Bronchial epithelial cell (primary cell): ENCODE measurements around the gene CTAG1B. TPM values are rescaled to one million over a fixed set of nuclear protein-coding genes. Genes with fewer than 3 reads are reported as not detected.
"Not testable (repeated sequence)": the region's sequence is repeated elsewhere in the genome, so short reads cannot be mapped to it uniquely, and the experiment has no call there.

Experiments
- DNase-seq: peaks from one replicate; pipeline ENCODE4 v3.0.0-alpha.2; 2010; ENCODE audit warnings: low read depth
- FAIRE-seq: peaks from 2 replicates; lab custom pipeline; 2011; peaks lifted over from hg19 to GRCh38; lab: Jason Lieb, UNC
- H3K27me3 ChIP-seq: 2 replicates; pipeline ENCODE4 v1.5.1; 2011; ENCODE audit warnings: low read length; ENCODE audit not compliant: control insufficient read depth, insufficient read depth
- H3K36me3 ChIP-seq: 2 replicates; pipeline ENCODE4 v1.5.1; 2011; ENCODE audit warnings: low read length; ENCODE audit not compliant: control insufficient read depth, insufficient read depth
- H3K4me3 ChIP-seq: 2 replicates; pipeline ENCODE4 v1.5.1; 2011; ENCODE audit warnings: mild to moderate bottlenecking, low read depth, low read length, control low read depth
- total RNA-seq: library from RNA; depleted of rRNA; stranded (reverse); fragments of >200 nt; gene quantifications from 2 replicates; pipeline ENCODE4 v1.2.1, GENCODE V29; 2014
- TF ChIP-seq, protein P1 (sequence below): IDR thresholded peaks from 2 replicates; pipeline ENCODE4 v1.5.1; 2011; ENCODE audit warnings: mild to moderate bottlenecking, moderate library complexity, low read length, control low read depth, inconsistent platforms; ENCODE audit not compliant: insufficient read depth, severe bottlenecking

Gene CTAG1B
- total RNA-seq, 1 donor from 2014 or later, result not detected

DNA sequence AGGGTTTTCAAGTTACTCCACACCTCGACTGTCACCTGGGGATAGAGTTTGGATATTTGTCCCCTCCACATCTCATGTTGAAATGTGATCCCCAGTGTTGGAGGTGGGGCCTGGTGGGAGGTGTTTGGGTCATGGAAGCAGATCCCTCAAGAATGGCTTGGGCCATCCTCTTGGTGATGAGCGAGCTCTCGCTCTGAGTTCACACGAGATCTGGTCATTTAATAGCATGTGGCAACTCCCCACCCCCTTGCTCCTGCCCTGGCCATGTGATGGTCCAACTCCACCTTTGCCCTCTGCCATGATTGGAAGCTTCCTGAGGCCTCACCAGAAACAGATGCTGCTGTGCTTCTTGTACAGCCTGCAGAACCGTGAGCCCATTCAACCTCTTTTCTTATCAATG, 25.9 kb downstream of the CTAG1B start:
- DNase-seq (no peak), FAIRE-seq (no peak)
- Histone ChIP-seq H3K27me3 (no peaks in the 10 kb centered on the region), H3K36me3 (no peaks in the 10 kb centered on the region), H3K4me3 (no peak overlapping the region)
- TF ChIP-seq, protein P1, sequence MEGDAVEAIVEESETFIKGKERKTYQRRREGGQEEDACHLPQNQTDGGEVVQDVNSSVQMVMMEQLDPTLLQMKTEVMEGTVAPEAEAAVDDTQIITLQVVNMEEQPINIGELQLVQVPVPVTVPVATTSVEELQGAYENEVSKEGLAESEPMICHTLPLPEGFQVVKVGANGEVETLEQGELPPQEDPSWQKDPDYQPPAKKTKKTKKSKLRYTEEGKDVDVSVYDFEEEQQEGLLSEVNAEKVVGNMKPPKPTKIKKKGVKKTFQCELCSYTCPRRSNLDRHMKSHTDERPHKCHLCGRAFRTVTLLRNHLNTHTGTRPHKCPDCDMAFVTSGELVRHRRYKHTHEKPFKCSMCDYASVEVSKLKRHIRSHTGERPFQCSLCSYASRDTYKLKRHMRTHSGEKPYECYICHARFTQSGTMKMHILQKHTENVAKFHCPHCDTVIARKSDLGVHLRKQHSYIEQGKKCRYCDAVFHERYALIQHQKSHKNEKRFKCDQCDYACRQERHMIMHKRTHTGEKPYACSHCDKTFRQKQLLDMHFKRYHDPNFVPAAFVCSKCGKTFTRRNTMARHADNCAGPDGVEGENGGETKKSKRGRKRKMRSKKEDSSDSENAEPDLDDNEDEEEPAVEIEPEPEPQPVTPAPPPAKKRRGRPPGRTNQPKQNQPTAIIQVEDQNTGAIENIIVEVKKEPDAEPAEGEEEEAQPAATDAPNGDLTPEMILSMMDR, result no peak

DNA sequence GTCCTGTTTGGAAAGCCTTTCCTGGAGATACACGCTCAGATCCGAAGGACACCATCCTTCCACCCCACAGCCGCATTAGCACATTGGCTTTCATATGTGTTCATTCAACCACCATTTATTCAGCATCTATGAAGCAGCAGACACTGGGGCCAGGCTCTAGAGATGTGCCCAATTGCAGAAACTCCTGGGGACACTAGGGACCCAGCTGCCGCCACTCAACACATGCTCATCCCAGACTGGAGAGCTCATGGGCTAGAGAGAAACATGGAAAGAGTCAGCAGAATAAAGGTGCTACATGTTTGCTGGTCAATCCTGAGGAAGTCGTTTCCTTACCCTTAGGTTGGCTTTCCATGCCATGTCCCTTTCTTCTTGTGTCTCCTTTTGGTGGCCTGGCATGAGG, 26.6 kb downstream of the CTAG1B start:
- TF ChIP-seq, protein P1, result no peak
- Histone ChIP-seq H3K27me3 (no peaks in the 10 kb centered on the region), H3K4me3 (no peak overlapping the region), H3K36me3 (no peaks in the 10 kb centered on the region)
- FAIRE-seq (no peak), DNase-seq (no peak)

DNA sequence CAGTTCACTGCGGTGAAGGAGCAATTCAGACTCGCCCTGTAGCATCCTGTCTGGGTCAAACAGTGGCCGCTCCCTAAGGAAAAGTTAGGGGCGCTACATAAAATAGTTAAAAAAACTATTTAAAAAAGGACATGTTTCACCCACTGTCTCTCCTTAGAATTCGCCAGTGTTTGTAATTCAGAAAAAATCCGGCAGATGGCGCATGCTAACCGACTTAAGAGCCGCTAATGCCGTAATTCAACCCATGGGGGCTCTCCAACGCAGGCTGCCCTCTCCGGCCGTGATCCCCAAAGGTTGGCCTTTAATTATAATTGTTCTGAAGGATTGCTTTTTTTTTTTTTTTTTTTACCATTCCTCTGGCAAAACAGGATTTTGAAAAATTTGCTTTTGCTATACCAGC, 28.7 kb downstream of the CTAG1B start:
- not testable (repeated sequence) for H3K36me3 ChIP-seq, FAIRE-seq, DNase-seq, H3K4me3 ChIP-seq, H3K27me3 ChIP-seq

DNA sequence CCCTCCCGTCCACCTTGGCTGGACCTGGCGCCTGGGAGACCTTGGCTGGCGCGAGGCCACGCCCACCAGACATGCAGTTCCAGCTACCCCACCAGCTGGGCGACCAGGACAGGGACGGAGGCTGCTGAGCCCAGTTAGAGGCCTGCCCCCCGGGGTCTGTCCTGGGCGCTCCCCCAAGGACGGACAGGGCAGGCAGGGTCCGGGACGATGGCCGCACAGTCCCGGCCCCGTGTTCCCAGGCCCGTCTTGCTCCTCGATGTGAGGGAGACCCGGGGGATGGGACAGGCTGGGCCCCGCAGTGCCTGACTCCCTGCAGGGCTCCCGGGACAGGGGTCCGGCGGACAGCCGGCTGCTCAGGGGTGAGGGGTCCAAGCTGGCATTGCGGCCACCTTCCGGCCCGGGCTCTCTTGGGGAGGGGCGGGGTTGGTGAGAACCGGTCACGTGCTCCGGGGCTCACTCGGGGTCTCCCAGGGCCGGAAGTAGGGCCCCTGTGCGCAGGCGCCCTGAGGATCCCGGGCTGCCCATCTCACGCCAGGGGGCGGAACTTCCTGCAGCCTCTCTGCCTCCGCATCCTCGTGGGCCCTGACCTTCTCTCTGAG, 34.4 kb downstream of the CTAG1B start, which contains the start of gene CTAG1A:
TSS of gene CTAG1A (plus strand) at position 549 of the 599 bp plus-strand sequence. CDS start 74 bp downstream, outside the sequence.
- H3K27me3 ChIP-seq, H3K36me3 ChIP-seq, FAIRE-seq, H3K4me3 ChIP-seq, DNase-seq: not testable (repeated sequence)

DNA sequence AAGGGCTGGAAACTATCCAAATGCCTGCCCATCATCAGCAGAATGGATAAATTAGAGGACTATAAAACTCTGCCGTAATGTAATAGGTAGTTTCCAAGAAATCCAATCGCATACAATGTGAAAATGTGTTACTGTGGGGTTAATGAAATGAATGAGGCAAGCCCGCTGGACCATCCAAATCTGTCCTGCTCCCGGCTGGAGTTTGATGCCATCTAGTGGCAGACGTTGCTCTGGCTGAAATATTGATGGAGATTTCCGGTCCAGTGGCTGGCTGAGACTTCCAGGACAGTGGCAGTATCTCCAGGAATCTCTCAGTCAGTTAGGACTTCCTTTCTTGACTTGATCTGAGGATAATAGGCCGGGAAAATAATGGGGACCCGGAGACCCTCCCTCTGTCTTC, 36.1 kb downstream of the CTAG1B start:
- not testable (repeated sequence) for FAIRE-seq, H3K36me3 ChIP-seq, DNase-seq, H3K27me3 ChIP-seq, H3K4me3 ChIP-seq

DNA sequence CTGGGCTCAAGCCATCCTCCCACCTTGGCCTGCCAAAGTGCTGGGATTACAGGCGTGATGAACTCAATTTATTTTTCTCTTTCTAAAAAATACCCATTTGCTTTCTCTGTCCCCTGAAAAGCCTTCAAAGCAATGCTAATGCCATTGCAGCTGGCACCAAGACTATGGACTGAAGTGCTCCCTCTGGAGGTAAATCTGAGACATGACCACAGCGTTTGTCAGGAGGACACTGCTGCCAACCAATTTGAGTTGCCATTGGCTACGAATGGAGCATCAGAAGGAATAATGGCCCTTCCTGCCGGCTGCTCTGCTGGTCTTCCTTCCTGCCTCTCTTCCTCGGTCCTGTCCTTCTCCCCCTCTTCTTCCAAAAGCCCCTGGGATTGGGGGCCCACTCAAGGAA, 44.0 kb downstream of the CTAG1B start:
- H3K36me3 ChIP-seq, H3K4me3 ChIP-seq, DNase-seq, H3K27me3 ChIP-seq: not testable (repeated sequence)
- peak; percentile 79 for FAIRE-seq

DNA sequence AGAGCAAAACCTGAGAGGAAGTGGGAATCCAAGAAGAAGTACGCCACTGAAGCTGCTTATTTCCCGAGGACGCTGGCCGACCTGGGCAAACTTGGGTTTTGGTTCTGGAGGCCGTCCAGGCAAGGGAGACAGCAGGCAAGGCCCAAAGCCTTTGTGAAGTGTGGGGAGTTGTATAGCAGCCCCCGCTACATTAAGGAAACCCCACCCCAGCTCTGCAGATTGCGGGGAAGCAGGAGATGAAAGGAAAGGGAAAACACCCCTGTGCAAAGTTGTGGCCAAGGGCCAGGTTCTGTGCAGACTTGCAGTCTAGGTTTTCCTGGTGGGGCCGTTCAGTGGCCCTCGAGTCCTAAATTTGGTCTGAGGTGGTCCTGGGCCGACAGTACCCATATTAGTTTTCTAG, 46.0 kb downstream of the CTAG1B start:
- H3K4me3 ChIP-seq, DNase-seq, H3K36me3 ChIP-seq, FAIRE-seq, H3K27me3 ChIP-seq: not testable (repeated sequence)

DNA sequence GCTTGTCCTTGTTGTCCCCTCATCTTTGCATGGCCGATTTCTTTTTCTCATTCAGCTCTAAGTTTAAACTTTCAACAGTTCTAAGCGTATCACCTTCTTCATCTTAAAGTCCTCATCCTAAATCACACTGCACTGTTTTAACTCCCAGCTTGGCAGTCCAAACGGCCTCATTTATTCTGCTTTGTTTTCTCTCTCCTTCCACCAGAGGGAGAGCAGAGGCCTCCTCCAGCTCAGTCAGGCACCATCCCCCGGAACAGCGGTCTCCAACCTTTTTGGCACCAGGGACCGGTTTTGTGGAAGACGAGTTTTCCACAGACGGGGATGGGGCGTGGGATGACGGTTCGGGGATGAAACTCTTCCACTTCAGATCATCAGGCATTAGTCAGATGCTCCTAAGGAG, 48.7 kb downstream of the CTAG1B start:
- not testable (repeated sequence) for DNase-seq, FAIRE-seq, H3K4me3 ChIP-seq, H3K27me3 ChIP-seq, H3K36me3 ChIP-seq

Other genes starting within 250 kb of the CTAG1B start
- 676 and 858 TPM in 2 replicates for gene FLNA, start 244.6 kb downstream of the CTAG1B start, total RNA-seq
- gene EMD, start 240.0 kb downstream of the CTAG1B start, total RNA-seq, result 16.1 and 27.3 TPM in 2 replicates
- gene RPL10, start 220.9 kb downstream of the CTAG1B start, total RNA-seq, result 2,240 and 6,023 TPM in 2 replicates
- gene DNASE1L1, start 210.0 kb downstream of the CTAG1B start, total RNA-seq, result 38.7 and 70.7 TPM in 2 replicates
- 20.6 and 22.4 TPM in 2 replicates for gene TAFAZZIN, start 207.7 kb downstream of the CTAG1B start, total RNA-seq
- gene ATP6AP1, start 190.6 kb downstream of the CTAG1B start, total RNA-seq, result 44.0 and 51.7 TPM in 2 replicates
- 87.2 and 98.5 TPM in 2 replicates for gene GDI1, start 182.1 kb downstream of the CTAG1B start, total RNA-seq
- gene FAM50A, start 175.1 kb downstream of the CTAG1B start, total RNA-seq, result 88.5 and 90.4 TPM in 2 replicates
- 6.1 and 8.7 TPM in 2 replicates for gene PLXNA3, start 161.0 kb downstream of the CTAG1B start, total RNA-seq
- 7.2 and 14.7 TPM in 2 replicates for gene LAGE3, start 140.0 kb downstream of the CTAG1B start, total RNA-seq
- gene UBL4A, start 132.7 kb downstream of the CTAG1B start, total RNA-seq, result 36.6 and 59.2 TPM in 2 replicates
- gene SLC10A3, start 128.7 kb downstream of the CTAG1B start, total RNA-seq, result 7.4 and 13.4 TPM in 2 replicates
- gene FAM3A, start 103.0 kb downstream of the CTAG1B start, total RNA-seq, result 33.2 and 36.6 TPM in 2 replicates
- gene G6PD, start 72.4 kb downstream of the CTAG1B start, total RNA-seq, result 17.4 and 20.0 TPM in 2 replicates
- gene IKBKG, start 71.7 kb downstream of the CTAG1B start, total RNA-seq, result 8.4 and 10.3 TPM in 2 replicates
- not detected in 2 replicates for gene CTAG1A, start 34.1 kb downstream of the CTAG1B start, total RNA-seq
- gene CTAG2, start 34.3 kb upstream of the CTAG1B start, total RNA-seq, result not detected in 2 replicates
- under 0.01 and 0.13 TPM in 2 replicates for gene GAB3, start 131.8 kb upstream of the CTAG1B start, total RNA-seq
- 62.1 and 91.1 TPM in 2 replicates for gene DKC1, start 143.6 kb upstream of the CTAG1B start, total RNA-seq
- 1.1 and 2.2 TPM in 2 replicates for gene MPP1, start 186.2 kb upstream of the CTAG1B start, total RNA-seq
- not detected in 2 replicates for gene SMIM9, start 215.4 kb upstream of the CTAG1B start, total RNA-seq